Stimulated activated CD4-positive, alpha-beta T cell treated with anti-CD3 and anti-CD28 coated beads, Interleukin-1b, Interleukin-23, amount 100 ng/mL, for 4 hours (primary cell): Measurements from ENCODE around the gene ALK.

Experiments used
- DNase-seq, 2 donors: peaks; one replicate each; pipeline ENCODE4 v3.0.0-alpha.2; 2020; ENCODE audit warnings: low read depth in 2 of 2

Gene ALK

DNA sequence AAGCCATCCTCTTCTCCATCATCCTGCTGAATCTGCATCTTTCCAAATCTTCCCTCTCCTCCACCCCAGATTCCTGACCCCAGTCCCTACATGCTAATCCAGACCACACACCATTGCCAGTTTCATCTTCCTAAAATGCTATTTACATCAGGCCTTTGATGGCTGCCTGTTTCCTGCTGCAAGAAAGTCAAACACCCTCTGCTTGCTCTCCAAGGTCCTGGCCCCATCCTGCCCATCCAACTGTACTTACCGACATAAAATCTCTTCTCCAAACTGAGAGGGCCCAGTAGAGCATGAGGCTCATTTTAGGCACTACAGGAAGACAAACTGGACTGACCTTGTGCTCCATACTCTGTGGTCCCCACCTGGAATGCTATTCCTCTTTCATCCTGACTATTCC lies 19.0 kb downstream of the ALK start:
- no peak for DNase-seq

DNA sequence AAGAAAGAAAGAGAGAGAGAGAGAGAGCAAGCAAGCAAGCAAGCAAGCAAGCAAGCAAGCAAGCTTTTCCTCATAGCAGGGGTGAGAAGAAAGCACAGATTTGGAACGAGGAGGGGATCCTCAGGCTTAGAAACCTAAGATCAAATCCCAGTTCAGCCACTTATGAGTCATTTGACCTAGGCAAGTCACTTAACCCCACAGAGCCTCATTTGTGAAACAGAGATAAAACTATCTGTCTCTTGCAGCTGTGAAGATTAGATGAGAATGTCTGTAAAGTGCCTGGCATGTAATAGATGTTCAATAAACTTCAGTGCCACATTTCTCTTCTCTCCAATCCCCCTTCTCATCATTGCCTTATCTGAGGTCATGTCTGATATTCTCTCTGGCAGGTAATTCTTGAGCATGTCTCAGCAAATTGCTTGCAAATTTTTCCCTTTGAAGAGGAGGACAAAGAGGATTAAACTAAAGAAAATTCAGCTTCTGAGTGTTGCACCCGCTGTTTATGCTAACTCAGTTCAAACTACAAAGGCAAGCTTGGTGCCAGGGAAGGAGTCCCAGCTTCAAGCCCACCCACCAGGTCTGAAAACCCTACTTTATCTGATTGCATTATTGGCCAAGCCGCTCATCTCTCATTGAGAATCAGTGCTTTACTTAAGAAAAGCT lies 20.3 kb downstream of the ALK start:
- DNase-seq: no peak

GRCh38 chr2:29898999-29899398 lies 22.4 kb downstream of the ALK start:
- DNase-seq: no peak

- DNase-seq: no peak
Measured at GRCh38 chr2:29894822-29895614, 26.4 kb downstream of the ALK start.

DNA sequence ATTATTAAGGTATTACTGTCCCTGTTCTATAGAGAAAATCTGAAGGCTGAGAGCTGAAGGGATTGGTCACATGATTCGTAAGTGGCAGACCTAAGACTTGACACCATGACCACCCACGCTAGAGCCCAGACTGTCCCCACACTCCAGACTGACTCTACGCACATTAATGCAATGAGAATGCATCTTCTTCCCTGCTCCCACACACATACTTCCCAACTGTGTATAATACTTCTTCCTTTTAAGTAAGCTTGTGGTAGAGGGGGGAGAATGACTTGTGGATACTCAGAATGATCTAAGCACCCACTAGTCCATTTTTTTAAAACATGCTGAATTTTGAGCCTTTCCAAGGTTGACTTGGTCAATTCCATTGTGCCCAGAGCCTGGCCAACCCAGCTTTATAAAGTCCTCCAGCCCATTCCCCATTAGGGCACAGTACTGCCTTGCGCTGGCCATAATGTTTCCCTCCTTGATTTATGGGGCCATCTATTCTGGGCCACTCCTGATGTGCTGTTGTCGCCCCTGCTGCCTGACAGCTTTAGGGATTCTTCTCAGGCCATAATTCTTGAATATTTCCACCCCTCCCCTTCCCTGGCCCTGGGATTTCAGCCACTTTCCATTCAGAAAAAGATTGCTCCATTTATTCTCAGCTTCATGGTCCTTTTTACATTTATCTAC lies 28.7 kb downstream of the ALK start:
- no peak for DNase-seq

- no peak for DNase-seq
Measured at GRCh38 chr2:29881089-29881730, 40.2 kb downstream of the ALK start.

GRCh38 chr2:29880084-29880483 lies 41.3 kb downstream of the ALK start:
- no peak for DNase-seq

DNA sequence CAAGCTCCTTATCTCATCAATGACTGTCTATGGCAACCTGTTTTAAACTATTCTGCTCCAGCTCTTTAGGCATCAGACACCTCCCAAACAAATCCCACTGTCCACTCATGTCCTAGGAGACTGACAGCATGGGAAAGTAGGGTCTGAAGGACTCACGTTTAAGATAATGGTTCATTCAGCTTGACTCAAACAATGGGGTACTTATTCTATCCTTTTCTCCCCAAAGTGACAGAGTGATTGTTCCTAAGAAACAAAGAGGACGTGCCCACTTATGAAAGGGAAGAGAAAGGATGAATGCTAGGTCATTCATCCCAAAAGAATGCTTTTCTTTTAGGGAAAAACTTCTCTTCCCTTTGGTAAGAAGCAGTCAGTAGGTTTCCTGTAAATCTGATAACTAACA lies 41.9 kb downstream of the ALK start:
- DNase-seq: no peak

- no peak for DNase-seq
Measured at GRCh38 chr2:29878898-29879297, 42.5 kb downstream of the ALK start.

GRCh38 chr2:29876374-29876773 lies 45.0 kb downstream of the ALK start:
- no peak for DNase-seq

DNA sequence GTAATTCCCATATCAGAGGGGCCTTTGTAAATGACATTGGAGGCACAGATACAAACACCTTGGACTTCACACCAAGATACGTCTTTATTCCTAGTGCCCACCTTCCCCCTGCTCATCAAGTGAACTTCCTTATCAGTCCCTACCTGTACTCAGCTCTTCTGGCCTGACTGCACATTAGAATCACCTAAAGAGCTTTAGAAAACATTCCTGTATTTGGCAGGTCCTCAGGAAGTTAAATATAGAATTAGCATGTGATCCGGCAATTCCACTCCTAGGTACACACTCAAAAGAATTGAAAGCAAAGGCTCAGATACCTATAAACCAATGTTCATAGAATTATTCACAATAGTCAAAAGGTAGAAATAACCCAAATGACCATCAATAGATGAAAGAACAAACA lies 46.6 kb downstream of the ALK start:
- no peak for DNase-seq

DNA sequence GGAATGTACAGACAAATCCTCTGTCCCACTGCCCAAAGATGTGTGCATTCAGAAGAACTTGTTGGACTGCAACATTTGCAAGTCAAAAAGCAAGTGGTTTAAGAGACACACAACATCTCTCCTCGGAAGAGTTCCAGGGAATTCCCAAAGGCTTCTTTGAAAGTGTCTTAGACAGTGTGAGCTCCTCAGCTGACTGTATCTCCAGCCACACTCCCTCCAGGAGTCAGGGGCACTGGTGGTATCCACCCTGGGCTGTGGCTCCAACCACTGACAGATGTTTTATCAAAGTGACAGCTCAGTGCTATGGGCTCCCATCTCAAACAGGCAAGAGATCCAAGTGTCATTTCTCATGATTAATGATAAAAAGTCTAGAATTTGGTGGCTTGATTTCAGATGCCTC lies 48.5 kb downstream of the ALK start:
- no peak for DNase-seq

DNA sequence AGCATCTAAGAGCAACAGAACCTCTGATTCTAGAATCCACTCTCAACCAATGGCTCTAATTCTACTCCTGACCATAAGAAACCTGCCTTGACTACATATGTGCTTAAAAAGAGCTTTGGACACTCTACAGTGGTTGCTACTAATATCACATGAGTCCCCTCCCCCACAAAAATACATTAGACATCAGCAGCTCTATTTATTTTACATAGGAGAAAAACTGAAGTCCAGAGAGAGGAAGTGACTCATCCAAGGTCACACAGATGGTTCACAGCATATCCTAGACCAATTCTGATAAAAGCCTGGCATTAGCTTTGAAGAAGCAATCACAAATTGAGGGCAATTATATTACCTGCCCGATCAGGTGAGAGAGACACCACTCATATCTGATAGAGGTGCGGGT lies 49.8 kb downstream of the ALK start:
- no peak for DNase-seq

- no peak for DNase-seq
Measured at GRCh38 chr2:29865512-29865911, 55.9 kb downstream of the ALK start.

DNA sequence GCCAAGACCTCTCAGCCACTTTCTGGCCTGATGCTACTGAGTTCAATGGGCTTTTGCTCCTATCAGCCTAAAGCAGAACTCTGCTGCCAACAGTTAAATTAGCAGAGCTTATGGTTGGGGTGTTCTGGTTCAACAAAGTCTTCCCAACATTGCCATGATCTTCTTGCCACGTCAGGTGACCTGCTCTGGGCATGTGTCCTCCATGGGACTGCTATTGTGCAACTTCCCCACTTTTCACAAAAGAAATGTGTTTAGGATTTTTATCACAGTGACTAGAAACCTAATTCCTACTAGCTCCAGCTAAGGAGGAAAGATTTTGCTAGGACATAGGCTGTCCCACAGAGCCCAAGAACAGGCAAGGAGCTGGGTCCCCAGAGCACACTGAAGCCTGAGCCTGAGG lies 56.4 kb downstream of the ALK start:
- no peak for DNase-seq

GRCh38 chr2:29855924-29856639 lies 65.3 kb downstream of the ALK start:
- no peak for DNase-seq

DNA sequence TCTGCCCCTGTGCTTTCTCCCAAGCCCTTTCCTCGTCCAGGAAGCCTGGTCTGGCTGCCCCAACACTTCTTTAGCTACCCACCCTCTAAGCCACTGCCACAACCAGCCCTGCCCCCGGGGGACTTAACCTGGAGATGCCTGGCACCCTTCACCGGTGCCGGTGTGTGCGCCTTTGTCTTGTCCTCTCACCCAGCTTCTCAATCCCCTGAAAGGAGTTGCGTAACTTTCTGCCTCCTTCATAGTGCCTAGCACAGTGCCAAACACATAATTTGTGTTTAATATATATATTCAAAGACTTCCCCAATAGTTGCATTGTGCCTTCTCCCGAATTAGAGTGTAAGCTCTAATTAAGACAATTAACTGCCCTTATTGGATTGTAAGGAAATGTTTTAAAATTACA lies 70.6 kb downstream of the ALK start:
- DNase-seq: no peak

- no peak for DNase-seq
Measured at GRCh38 chr2:29848566-29849310, 72.6 kb downstream of the ALK start.

DNA sequence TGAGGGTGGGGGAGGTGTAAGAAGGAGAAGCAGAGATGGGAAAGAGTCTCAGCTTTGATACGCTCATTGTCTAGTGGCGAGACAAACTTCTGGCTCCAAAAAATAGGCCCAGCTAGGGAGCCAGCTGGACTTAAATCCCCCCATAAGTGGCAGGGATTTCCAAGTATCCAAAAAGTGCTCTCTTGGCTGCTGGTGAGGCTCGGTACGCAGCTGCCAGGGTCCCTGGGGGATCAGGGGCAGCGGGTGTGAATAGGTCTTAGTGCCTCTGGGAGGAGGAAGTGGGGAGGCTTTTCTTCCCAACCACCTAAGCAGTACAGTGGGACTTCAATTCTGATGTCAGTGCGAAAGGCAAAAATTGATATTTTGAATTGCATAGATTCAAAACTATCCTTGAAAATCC lies 73.5 kb downstream of the ALK start:
- DNase-seq: no peak

- no peak for DNase-seq
Measured at GRCh38 chr2:29844713-29845326, 76.6 kb downstream of the ALK start.
